MM.1S (cell line): ENCODE results near the gene C19orf44.
A peak's percentile ranks its signal among the peaks of the same experiment; 100 is the strongest.

Source experiments
- DNase-seq: peaks from one replicate; pipeline ENCODE4 v3.0.0-alpha.2; 2015
- H2AFZ ChIP-seq: fragments of 300-600 bp; sonication (generic); 2 replicates; pipeline ENCODE4 v1.6.0; 2016; ENCODE audit warnings: antibody characterized with exemption, low read length
- H3F3A ChIP-seq: fragments of 300-600 bp; sonication (generic); 2 replicates; pipeline ENCODE4 v1.6.1; 2016; ENCODE audit warnings: mild to moderate bottlenecking, antibody characterized with exemption, low read length, moderate library complexity, mixed read lengths; ENCODE audit not compliant: insufficient read depth
- H3K27ac ChIP-seq: fragments of 300-600 bp; sonication (generic); 2 replicates; pipeline ENCODE4 v1.5.1; 2016; ENCODE audit warnings: mild to moderate bottlenecking, low read length
- H3K27me3 ChIP-seq: fragments of 300-600 bp; sonication (generic); replicated peaks from 2 replicates; pipeline ENCODE4 v1.6.0; 2016; ENCODE audit warnings: low read length; ENCODE audit not compliant: insufficient read depth
- H3K36me3 ChIP-seq: fragments of 300-600 bp; sonication (generic); replicated peaks from 2 replicates; pipeline ENCODE4 v1.6.1; 2016; ENCODE audit warnings: mild to moderate bottlenecking, low read length, mixed read lengths; ENCODE audit not compliant: insufficient read depth
- H3K4me1 ChIP-seq: fragments of 300-600 bp; sonication (generic); 2 replicates; pipeline ENCODE4 v1.6.1; 2016; ENCODE audit warnings: low read length, mixed read lengths
- H3K4me2 ChIP-seq: fragments of 300-600 bp; sonication (generic); 2 replicates; pipeline ENCODE4 v1.6.0; 2016; ENCODE audit warnings: low read depth, low read length
- H3K4me3 ChIP-seq: fragments of 300-600 bp; sonication (generic); 2 replicates; pipeline ENCODE4 v1.5.1; 2016; ENCODE audit warnings: low read length, mixed read lengths
- H3K79me2 ChIP-seq: fragments of 300-600 bp; sonication (generic); 2 replicates; pipeline ENCODE4 v1.6.1; 2016; ENCODE audit warnings: mixed run types, low read length, mixed read lengths
- H3K9ac ChIP-seq: fragments of 300-600 bp; sonication (generic); 2 replicates; pipeline ENCODE4 v1.6.1; 2016; ENCODE audit warnings: low read length, mixed read lengths
- H3K9me2 ChIP-seq: fragments of 300-600 bp; sonication (generic); replicated peaks from 2 replicates; pipeline ENCODE4 v1.6.1; 2016; ENCODE audit warnings: mild to moderate bottlenecking, low read length, mixed read lengths; ENCODE audit not compliant: insufficient read depth
- H3K9me3 ChIP-seq: fragments of 300-600 bp; sonication (generic); replicated peaks from 2 replicates; pipeline ENCODE4 v1.6.1; 2016; ENCODE audit warnings: mild to moderate bottlenecking, low read length, mixed read lengths; ENCODE audit not compliant: insufficient read depth
- H4K20me1 ChIP-seq: fragments of 300-600 bp; sonication (generic); 2 replicates; pipeline ENCODE4 v1.6.1; 2016; ENCODE audit warnings: mild to moderate bottlenecking, low read length, moderate library complexity, mixed read lengths; ENCODE audit not compliant: insufficient read depth
- CTCF ChIP-seq: fragments of 300-600 bp; sonication (generic); IDR thresholded peaks from 2 replicates; pipeline ENCODE4 v1.5.1; 2016; ENCODE audit warnings: antibody characterized with exemption, low read length, mixed read lengths
- EZH2 ChIP-seq: fragments of 300-600 bp; sonication (generic); optimal IDR thresholded peaks from 2 replicates; pipeline ENCODE3; 2017; ENCODE audit warnings: low read depth, mild to moderate bottlenecking, antibody characterized with exemption, low read length, mixed read lengths
- EZH2phosphoT487 ChIP-seq: fragments of 300-600 bp; sonication (generic); IDR thresholded peaks from 2 replicates; pipeline ENCODE4 v1.6.1; 2018; ENCODE audit warnings: antibody characterized with exemption, low read length

C19orf44 gene

GRCh38 chr19:16537111-16537510, 40.9 kb downstream of the C19orf44 start:
- no peaks in the 10 kb centered on the region for H3K9me2 ChIP-seq
- no peak overlapping the region for H3K9ac ChIP-seq
- peaks cover 96% of the 10 kb centered on the region for H3K79me2 ChIP-seq
- H3K36me3 ChIP-seq = peaks cover 9% of the 10 kb centered on the region
- H4K20me1 ChIP-seq = peaks cover 11% of the 10 kb centered on the region
- no peak overlapping the region for H3K27ac ChIP-seq
- H3K27me3 ChIP-seq = no peaks in the 10 kb centered on the region
- peaks cover 10% of the 10 kb centered on the region for H3K4me1 ChIP-seq
- DNase-seq = no peak
- no peak overlapping the region for H3K4me3 ChIP-seq
- no peaks in the 10 kb centered on the region for H3F3A ChIP-seq
- H2AFZ ChIP-seq = no peak overlapping the region
- no peaks in the 10 kb centered on the region for H3K9me3 ChIP-seq
- H3K4me2 ChIP-seq = no peak overlapping the region
- TF ChIP-seq EZH2 = no peak
- TF ChIP-seq EZH2phosphoT487 = no peak
- no peak for TF ChIP-seq CTCF

GRCh38 chr19:16540948-16541347, 44.8 kb downstream of the C19orf44 start:
- peaks cover 10% of the 10 kb centered on the region for H4K20me1 ChIP-seq
- no peaks in the 10 kb centered on the region for H3K27me3 ChIP-seq
- peaks cover 10% of the 10 kb centered on the region for H3K4me1 ChIP-seq
- TF ChIP-seq EZH2phosphoT487 = no peak
- no peak for TF ChIP-seq CTCF
- no peak for TF ChIP-seq EZH2
- peak overlapping the region; percentile 88; the same call in 1 of the 2 replicates for H3K9ac ChIP-seq
- H3K36me3 ChIP-seq = 0 out of 2 replicates have a peak, but pooled peaks cover 5% of the 10 kb centered on the region
- H3K9me2 ChIP-seq = no peaks in the 10 kb centered on the region
- H3K27ac ChIP-seq = no peak overlapping the region
- no peaks in the 10 kb centered on the region; the same call in 1 of the 2 replicates for H3F3A ChIP-seq
- peak overlapping the region; percentile 79 for H3K4me2 ChIP-seq
- H2AFZ ChIP-seq = no peak overlapping the region
- H3K79me2 ChIP-seq = peaks cover 88% of the 10 kb centered on the region
- H3K4me3 ChIP-seq = peak overlapping the region; percentile 81
- no peaks in the 10 kb centered on the region for H3K9me3 ChIP-seq
- no peak for DNase-seq

GRCh38 chr19:16541526-16542044, 45.4 kb downstream of the C19orf44 start:
- H3K27me3 ChIP-seq = no peaks in the 10 kb centered on the region
- peak overlapping the region; percentile 88 for H3K9ac ChIP-seq
- no peaks in the 10 kb centered on the region for H3K9me2 ChIP-seq
- H4K20me1 ChIP-seq = 0 out of 2 replicates have a peak, but pooled peaks cover 4% of the 10 kb centered on the region
- H3F3A ChIP-seq = no peaks in the 10 kb centered on the region; the same call in 1 of the 2 replicates
- H3K9me3 ChIP-seq = no peaks in the 10 kb centered on the region
- H3K36me3 ChIP-seq = 0 out of 2 replicates have a peak, but pooled peaks cover 5% of the 10 kb centered on the region
- peak; percentile 44 for DNase-seq
- H3K4me1 ChIP-seq = peaks cover 10% of the 10 kb centered on the region
- TF ChIP-seq EZH2 (no peak), CTCF (no peak), EZH2phosphoT487 (no peak)
- peak overlapping the region; percentile 81 for H3K4me3 ChIP-seq
- H2AFZ ChIP-seq = peak overlapping the region; percentile 57
- H3K27ac ChIP-seq = peak overlapping the region; percentile 47; the same call in 1 of the 2 replicates
- H3K79me2 ChIP-seq = peaks cover 81% of the 10 kb centered on the region
- peak overlapping the region; percentile 79 for H3K4me2 ChIP-seq
